HG03520 (cell line): ENCODE results near the gene RSPH9.
"Not testable (repeated sequence)": the region's sequence is repeated elsewhere in the genome, so short reads cannot be mapped to it uniquely, and the experiment has no call there.

ENCODE experiments used
- ATAC-seq: cut with Tn5 transposase; IDR thresholded peaks from one replicate; pipeline ENCODE4 v1.9.1; 2021; ENCODE audit warnings: mild to moderate bottlenecking, moderate library complexity; ENCODE audit not compliant: unreplicated experiment

The RSPH9 gene

DNA sequence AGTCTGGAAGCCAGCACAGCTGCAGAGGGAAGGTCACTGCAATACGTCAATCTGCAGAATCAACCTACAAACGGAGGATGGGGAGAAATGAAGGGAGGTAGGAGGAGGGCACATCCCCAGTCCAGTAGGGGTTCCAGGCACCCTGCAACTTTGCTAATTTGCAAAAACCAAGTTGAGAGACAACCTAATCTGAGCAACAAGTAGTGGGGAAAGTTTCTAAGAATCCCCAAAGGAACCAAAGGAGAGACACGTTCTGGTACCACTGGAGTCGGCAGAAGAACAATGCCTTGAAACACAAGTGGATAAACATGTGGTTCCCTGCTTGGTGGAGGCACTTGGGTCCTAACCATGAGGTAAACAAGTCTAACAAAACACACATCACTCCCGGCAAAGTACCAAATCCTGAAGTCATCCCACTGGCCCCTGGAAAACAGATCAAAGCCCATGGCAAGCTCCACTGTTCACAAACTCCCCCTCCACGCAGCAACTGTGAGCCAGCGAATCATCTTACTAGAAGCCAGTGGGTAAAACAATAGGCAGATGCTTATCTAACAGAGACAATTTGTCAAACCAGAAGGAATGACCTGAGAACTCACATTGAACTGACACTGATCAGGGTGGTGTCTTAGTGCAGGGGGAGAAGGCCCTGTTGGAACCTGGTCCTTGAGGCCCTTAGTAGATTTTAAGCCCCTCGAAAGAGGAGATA, 38.0 kb downstream of the RSPH9 start:
- no peak for ATAC-seq

DNA sequence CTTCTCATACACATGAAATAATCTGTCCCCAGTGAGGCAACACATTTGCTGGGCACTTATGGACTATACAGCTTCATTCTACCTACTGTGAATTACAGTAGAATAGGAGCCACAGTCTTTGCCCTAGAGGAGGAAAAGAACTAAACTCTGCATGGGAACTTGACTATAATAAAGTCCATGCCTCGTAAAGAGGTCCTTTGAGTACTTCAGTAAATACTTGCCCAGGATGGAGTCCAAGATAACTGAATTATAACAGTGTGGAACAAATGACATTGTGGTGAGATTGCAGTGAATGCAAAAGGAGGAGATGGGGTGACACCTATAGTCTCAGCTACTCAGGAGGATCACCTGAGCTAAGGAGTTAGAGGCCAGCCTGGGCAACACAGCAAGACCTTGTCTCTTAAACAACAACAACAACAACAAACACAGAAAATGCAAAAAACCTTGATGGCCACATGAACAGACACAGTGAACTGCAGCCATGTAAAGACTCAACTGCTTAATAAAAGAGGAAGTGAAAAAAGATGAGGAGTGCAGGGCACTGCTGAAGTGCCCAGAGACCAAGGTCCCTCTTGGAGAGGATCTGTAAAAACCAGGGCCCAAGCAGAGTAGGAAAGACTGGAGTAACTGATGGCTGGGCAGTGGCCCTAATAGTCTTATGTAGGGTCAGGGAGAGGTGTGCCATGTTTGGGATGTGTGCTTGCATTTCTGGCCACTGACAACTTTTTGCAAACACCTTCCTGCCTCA, 39.0 kb downstream of the RSPH9 start:
- peak; percentile 53 for ATAC-seq

DNA sequence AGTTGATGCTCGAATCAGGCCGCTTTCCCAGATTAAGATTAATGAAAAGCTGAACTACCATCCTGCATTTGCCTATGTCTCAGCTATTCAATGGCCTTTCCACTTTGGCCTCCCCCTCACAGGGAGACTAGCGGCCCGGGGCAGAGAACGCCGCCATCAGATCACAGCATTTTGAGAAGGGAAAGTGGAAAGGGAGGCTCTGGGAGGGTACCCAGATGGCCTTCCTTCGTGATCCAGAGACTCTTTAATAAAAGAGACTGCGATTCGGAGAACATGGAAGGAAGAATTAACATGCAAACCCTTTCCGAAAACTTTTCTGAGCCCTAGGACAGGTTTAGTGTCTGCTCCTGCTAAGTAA, 42.2 kb downstream of the RSPH9 start:
- ATAC-seq = no peak

DNA sequence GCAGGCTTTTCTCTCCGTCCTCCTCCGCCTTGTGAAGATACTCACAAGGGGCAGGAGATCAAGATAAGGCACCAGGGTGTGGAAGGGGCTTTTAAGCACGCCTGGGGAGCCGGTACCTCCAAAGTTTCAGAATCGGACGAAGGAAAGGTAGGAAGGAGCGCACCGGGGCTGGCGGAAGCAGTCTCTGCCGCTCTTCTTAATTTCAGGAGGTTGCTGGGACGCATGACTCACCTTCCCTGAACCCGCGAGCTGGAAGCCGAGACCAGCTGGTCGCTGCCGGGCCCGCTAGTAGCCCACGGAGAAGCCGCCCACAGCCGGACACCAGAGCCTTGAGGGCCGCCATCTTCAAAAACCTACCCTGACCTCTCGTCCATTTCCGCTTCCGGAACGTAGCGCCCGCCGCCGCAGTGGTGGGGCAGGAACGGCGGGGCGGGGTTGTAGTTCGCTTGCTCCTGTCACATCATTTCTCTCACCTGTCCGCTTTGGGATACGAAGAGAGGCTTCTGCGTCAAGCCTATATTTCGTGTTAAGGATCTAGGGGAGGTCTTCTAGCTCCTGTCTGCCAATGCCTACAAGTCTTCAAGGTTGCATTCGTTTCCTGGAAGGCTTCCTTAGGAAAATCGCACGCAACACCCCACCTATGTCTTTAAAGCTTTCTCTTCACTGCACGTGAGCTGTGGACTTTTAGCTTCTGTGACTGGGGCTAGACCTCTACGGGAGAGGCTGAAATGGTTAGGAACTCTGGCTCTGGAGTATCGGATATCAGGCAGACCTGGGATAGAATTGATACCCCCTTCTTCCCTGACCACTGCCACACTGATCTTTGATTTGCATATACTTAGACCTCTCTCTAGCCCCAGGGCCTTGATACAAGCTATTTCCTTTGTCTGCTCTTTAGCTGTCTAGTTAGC, 42.9 kb downstream of the RSPH9 start, which contains the start of gene MRPS18A:
Gene MRPS18A, minus strand, starts transcription at position 355 of the 911 bp plus-strand sequence. Its CDS starts 12 bp downstream, at position 343.
- peak; percentile 82 for ATAC-seq

DNA sequence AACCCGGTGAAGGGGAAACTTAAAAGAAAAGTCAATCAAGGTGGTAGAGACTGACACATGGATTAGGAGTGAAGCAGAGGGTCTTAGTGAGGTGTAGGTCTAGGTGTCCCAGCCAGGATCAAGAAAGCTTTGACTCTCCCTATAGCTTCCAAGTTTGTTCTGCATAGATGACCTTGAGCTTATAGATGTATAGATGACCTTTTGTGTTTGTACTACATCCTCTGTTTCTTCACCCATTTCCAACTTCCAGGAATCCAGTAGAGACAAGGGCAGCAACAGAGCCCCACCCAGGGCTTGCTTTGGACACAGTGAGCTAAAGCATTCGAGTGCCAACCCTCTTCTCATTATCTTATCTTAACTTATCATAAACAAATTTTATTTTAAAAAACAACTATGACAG, 44.6 kb downstream of the RSPH9 start:
- no peak for ATAC-seq

DNA sequence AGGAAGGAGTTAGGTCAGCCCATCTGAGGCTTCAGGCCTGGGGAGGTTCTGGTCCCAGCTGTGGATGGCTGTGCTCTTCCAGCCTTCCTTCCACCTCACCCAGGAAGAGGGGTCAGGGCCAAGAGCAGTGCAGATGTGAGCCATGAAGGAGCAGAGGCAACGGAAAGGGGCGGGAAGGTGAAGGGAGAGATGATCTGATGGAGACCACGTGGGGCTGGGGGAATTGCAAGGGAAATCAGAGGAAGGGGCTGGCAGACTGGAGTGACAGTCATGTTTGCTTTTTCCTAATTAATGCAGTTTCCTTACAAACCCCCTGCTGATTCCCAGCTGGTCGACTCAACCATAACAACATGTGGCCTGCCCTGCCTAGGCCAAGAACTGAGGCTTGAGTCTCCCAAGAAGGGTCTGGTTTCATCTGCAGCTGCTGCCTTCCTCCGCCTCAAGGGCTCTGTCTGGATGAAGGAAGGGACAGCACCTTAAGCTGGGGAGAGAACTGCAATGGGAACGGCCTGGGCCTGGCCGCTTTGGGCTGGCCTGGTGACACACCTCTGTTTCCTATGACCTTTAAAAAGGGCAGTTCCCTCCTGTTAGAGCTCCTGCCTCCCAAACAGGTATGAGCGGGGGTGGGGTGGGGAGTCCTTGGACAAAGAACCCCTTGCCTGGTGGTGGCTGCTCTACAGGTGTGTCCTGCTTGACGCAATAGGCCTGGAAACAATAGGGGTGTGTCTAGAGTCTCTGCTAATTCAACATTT, 50.6 kb downstream of the RSPH9 start:
- no peak for ATAC-seq

DNA sequence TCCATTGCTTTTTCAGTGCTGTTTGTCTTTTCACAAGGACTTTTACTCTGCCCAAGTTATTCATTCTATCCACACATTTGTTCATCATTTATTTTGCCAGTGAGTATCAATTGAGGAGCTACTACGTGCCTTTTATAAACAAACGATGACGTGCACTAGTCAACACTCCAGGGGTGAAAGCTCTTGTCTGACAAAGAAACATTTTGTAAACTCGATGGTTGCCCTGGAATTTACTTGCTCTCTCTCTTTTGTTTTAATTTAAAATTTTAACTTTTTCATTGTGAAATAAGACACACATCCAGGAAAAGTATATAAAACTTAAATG, 51.1 kb downstream of the RSPH9 start:
- no peak for ATAC-seq

DNA sequence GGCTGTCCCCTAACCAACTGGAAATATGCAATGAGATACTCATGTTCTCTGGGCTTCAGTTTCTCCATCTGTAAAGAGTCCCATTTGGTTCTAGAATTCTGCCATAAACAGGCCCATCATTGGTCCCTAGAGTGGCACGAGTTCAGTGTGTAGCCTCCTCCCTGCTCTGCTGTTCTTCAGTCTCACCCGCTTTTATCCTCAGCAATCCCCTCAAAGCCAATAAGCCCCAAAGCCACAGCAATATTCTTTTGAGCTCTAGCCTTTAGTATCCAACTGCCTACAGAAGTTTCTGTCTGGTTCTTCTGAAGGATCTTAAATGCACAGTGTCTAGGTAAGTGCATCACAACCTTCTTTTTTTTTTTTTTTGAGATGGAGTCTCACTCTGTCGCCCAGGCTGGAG, 52.6 kb downstream of the RSPH9 start:
- ATAC-seq = no peak

DNA sequence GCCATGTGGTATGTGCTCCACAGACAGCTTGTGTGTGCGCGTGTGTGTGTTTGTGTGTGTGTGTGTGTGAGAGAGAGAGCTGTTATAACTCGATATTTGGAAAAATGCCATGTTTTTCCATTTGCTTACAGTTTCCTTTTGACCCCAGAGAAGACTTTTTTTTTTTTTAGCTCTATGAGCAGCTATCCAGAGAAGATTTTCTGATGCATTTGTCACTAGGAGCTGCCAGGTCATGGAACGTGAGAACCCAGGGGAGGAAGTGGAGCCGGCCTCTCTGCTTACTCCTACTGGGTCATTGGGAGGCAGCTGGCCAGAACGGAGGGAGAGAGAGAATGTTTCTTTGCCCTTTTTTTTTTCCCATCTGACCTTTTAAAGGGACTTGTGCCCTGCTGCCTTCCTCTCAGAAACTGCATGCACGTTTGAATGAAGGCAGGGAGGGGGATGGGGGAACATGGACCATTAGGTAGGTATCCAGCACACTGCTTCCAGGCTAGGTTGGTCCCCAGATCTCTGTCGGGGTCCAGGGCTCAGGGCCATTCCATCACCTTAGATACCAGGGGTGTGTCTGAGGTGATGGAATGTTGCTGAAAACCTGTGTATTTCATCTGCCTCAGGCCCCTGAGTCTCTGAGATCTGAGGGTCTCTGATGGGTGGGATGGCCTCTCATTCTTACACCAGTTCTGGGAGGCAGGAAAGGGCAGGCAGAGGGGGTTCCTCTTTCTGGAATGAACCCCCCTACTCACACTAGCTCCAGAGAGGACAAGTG, 53.9 kb downstream of the RSPH9 start:
- no peak for ATAC-seq

DNA sequence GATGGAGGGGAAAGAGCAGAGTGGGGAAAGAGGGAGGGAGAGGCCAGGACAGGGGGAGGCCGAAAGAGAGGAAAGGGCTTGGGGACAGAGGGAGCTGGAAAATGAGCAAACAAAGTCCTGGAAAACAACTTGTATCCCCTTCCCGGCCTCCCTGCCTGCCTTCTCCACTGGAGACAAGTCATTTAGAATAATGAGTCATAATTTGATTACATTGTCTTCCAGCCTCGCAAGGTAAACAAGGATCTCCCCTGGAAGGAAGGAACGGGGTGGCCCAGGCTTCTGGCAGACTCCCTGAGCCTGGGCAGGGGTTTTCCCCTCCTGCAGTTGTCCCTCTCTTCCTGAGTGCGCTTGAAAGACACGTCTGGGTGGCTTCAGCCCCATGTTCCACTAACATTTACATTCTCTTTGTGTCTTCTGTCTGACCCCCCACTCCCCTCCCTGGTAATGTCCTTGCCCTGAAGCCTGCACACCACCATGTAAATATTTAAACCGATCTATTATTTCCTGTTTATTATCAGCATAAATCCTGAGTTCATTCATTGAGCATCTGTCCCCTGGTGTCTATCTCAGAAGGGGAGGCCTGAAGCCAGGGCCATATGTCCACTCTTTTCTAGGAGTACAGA, 54.8 kb downstream of the RSPH9 start:
- ATAC-seq = no peak

DNA sequence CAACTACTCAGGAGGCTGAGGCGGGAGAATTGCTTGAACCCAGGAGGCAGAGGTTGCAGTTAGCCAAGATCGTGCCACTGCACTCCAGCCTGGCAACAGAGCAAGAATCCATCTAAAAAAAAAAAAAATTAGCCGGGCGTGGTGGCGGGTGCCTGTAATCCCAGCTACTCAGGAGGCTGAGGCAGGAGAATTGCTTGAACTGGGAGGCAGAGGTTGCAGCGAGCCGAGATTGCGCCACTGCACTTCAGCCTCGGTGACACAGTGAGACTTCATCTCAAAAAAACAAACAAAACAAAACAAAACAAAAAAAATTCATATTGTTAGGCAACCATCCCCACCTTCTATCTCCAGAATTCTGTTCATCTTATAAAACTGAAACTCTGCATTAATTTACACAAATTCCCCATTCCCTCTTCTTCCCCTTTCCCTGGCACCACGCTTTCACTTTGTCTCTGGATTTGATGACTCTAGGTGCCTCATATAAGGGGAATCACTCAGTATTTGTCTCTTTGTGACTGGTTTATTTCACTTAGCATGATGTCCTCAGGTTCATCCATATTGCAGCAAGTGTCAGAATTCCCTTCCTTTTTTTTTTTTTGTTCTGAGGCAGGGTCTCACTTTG, 56.2 kb downstream of the RSPH9 start:
- not testable (repeated sequence) for ATAC-seq

DNA sequence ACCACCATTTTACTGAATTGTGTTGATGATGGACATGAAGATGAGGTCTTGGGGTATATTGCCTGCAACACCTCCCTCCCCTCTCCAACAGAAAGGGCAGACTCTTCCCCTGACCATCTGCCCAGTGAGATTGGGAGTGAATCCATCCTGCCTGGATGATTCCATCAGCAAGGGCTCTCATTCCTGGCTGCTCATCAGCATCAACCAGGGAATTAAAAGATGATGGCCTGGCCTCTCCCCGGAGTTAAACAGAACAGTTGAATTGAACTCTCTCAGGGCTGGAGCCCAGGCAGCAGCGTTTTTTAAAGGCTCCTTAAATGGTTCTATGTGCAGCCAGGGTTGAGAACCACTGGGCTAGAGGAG, 57.3 kb downstream of the RSPH9 start:
- no peak for ATAC-seq

DNA sequence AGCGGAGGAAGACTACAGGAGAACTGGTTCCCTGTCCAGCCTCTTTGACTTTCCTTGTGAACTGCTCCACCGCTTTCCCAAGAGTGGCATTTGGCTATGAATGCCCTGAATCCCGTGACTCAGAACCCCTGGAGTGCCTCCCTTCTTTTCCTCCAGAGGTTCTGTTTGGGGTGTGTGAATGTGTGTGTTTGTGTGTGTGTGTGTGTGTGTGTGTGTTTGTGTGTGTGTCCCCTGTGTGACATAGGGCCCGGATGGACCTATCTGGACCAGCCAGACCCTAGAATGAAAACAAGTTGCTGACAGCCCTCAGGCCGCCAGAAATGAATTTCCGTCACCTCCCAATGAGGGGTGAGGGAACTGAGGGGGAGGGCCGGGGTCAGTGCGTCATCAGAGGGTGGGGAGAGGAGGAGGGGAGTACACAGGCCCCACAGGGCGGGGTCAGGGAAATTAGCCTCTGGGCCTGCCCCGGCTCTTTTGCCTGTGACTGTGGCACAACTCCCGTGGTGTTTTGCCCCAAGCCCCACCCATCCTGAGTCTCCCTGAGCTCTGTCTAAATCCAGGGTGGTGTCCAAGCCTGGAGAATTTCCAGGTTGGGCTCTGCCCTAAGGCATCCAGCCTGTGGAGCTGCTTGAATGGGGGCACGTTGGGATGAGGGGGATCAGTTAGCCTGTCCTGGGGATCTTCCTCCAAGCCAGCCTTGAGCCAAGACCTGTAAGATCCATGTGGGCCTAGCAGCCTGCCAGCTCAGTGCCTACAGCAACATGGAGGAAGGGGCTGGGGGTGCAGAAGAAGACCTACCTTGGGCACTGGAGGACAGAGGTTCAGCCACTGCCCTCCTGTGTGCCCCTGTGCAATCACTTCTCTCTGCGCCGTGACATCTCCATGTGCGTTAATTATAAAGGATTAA, 58.0 kb downstream of the RSPH9 start:
- no peak for ATAC-seq

DNA sequence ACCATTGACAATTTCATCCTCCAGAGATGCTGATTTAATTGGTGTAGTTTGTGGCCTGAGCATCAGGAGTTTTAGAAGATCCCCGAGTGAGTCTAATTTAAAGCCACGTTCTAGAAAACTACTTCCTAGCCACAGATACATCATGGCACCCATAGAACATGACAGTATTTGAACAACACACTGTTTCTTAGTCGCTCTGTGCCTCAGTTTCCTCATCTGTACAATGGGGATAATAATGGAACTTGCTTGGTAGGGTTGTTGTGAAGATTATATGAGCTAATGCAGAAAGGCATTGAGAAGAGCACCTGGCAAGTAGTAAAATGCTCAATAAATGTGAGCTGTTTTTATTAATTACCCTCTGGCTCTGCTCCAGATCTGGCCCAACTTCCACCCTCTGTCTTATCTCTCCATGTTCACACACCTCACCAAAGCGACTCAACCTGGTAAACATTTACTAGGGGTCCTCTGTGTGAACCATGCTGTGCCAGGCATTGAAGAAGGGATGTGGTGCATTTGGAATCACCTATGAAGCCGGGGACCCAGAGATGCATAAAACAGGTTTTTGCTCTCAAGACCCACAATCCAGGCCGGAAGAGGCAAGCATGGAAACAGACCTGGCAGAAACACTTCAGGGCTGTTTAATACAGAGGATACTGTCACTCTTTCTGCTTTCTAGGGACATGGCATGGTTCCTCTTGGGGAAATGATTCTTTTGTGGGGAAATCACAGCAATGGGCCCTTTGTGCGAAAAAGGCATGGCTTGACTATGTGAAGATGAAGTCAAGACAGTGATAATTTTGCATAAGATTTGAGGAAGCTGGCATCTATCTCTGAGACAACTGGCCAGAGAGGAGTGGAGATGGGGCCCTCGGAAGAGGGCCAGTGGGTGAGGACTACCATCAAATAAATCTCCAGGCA, 58.9 kb downstream of the RSPH9 start:
- no peak for ATAC-seq

DNA sequence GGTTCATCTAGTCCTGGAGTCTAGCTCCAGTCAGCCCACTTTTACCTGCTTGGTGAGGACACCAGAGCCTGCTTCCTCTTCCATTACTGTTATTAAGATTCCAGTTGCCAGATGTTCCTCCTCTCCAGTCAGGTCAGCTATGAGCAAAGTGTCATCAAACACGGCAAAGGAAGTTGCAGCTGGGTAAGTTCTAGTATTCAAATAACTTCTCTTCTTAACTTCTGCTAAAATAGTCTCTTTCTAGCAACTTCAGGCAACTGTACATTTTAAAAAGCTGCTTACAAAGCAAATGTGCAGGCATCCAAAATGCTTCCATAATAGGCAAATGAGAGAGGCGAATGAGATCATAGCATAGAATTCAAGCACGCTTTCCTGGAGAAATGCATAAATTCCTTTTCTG, 61.2 kb downstream of the RSPH9 start:
- no peak for ATAC-seq

DNA sequence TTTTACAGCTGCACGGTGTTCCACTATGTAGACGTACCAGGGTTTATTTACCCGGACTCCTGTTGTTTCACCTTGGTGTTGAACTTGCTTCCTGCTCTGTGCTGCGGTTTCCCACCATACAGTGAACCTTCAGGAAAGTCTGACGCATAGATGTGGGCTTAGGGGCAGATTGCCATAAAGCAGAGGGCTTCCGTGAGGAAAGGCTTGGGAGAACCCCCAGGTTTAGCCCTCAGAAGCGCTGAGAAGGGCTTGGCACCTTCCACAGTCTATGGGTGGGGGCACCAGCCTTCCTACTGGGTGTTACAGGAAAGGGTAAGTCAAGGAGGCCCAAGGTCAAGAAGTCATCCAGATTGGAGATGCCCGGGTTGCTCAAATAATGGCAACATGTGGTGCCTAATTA, 62.0 kb downstream of the RSPH9 start:
- no peak for ATAC-seq

DNA sequence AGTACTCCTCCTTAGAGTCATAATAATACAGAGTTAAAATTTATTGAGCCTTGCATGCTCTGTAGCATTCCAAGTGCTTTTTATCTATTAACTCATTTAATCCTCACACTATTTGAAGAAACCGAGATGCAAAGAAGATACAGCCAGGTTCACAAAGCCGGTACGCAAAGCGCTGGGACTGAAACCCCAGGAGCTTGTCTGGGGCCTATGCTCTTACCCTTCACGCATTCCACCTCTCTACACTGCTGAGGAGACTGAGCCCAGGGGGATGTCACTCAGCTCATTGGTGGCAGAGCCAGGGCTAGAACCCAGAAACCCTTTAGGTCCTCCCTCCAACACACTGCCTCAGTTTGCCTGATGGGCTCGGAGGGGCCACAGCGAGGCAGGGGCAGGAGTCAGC, 62.4 kb downstream of the RSPH9 start:
- ATAC-seq = no peak
